DMS 273 (cell line): ENCODE results near the gene FAM187B.

ENCODE experiments used
- DNase-seq: peaks from one replicate; lab custom pipeline; 2025; ENCODE audit not compliant: unreplicated experiment; lab: John Stamatoyannopoulos, UW

Gene FAM187B

GRCh38 chr19:35228177-35228930 lies at the start of gene FAM187B:
TSS of gene FAM187B (minus strand) at chr19:35228739. CDS start at chr19:35228680, 59 bp downstream.
- no peak for DNase-seq

DNA sequence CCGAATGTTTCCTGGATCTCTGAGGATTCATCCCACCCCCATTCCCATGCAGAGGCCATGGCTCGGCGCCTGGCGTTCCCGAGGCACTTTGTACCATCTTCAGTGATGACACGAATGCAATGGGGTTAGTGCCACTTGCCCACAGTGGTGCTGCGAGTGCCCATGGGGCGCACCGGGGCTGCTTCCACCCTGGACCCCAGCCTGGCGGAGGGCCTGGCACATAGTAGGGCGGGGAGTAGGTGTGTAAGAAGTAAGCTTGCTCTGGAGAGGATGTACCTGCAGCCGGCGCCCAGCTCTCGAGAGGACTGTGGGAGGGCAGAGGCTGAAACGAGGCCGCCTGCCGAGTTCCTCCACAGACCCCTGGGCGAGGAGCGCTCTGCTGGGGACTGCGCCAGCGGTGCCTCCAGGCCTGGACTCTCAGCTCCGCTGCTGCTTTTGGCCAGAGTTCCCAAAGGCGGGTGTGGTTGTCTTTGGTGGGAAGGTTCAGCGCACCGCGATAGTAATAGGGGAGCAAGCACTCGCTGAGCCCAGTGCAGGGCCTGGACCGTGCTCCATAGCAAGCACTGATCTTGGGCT lies 48.3 kb upstream of the FAM187B start:
- DNase-seq = no peak

- no peak for DNase-seq
Measured at GRCh38 chr19:35274323-35274722, 45.8 kb upstream of the FAM187B start.

GRCh38 chr19:35273686-35274259 lies 45.2 kb upstream of the FAM187B start:
- no peak for DNase-seq

DNA sequence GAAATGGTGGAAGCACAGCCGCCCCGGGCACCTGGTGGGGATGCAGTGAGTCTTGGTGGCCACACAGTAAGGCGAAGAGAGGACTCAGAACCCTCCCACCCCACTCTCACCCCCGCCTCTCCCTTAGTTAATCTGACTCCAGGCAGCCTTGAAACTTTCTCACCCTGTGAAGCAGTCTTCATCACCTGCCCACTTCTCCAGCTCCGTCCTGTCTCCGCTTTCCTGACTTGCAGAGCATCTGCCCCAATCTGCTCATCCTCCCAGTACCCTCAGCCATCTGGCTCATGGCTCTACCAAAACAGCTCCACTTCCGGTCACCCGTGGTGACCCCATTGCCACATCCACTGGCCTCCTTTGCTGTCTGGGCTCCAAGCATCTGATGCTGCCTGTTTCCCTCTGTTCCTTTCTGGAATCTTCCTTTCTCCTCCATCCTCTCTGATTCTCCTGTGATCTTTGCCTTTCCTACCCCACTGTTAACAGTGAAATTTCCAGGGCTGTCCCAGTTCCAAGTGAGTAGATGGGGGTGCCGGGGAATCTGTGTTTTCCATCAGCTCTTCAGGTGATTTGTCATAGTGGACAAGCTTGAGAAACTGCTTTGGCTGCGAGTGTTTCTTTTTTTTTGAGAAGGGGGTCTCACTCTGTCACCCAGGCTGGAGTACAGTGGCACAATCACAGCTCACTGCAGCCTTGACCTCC lies 44.6 kb upstream of the FAM187B start:
- no peak for DNase-seq

GRCh38 chr19:35272122-35272719 lies 43.7 kb upstream of the FAM187B start:
- no peak for DNase-seq

GRCh38 chr19:35271546-35271945 lies 43.0 kb upstream of the FAM187B start:
- no peak for DNase-seq

DNA sequence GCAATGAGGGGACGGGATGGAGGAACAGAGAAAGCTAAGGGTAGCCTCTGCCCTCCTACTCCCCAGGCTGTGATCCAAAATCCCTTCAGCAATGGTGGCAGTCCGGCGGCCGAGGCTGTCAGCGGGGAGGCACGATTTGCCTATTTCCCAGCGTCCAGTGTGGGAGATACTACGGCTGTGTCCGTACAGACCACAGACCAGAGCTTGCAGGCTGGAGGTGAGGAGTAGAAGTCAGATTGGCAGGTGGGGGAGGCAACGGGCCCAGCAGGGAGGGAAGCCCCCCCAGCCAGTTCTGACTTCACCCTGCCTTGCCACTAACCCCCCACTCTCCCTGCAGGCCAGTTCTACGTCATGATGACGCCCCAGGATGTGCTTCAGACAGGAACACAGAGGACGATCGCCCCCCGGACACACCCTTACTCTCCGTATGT lies 41.9 kb upstream of the FAM187B start:
- DNase-seq = no peak

GRCh38 chr19:35269438-35270117 lies 41.0 kb upstream of the FAM187B start:
- peak; percentile 85 for DNase-seq

- peak; percentile 88 for DNase-seq
Measured at GRCh38 chr19:35268536-35269437, 40.2 kb upstream of the FAM187B start, which contains the start of gene USF2. TSS of gene USF2 (plus strand) at chr19:35268962. CDS start at chr19:35269102, 140 bp downstream.

DNA sequence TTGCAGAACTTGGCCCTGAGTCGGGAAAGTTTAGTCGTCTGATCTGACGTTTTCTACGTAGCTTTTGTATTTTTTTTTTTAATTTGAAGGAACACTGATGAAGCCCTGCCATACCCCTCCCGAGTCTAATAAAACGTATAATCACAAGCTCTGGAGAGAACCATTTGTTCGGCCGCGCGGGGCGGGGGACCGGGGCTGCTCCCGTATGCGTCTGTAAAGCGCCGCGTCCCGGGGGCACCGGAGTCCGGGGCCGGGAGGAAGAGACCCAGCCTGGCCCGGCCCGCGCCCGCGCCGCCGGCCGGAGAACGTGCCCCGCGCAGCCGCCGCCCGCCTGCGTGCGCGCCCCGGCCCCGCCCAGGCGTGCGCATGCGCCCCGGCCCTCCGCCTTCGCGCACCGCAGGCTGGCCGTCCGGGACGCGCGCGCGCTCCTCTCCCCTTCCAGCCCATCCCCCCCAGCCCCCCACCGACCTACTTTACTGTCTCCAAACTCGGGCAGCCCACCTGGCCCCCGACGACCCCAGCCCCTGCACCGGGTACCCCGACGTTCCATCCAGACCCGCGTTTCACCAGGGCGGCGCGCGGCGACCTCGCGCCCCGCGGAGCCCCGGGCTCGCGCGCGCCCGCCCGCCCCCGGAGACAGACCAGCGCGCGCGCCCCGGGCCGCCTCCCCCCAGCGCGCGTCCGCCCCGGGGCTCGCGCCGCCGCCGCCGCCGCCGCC lies 39.4 kb upstream of the FAM187B start:
- DNase-seq = peak; percentile 90

DNA sequence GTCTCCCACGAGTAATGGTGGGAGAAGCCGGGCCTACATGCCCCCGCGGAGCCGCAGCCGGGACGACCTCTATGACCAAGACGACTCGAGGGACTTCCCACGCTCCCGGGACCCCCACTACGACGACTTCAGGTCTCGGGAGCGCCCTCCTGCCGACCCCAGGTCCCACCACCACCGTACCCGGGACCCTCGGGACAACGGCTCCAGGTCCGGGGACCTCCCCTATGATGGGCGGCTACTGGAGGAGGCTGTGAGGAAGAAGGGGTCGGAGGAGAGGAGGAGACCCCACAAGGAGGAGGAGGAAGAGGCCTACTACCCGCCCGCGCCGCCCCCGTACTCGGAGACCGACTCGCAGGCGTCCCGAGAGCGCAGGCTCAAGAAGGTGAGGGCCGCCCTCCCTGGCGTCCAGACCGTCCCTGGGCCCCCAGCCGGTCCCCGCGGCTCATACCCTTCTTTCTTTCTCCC lies 38.8 kb upstream of the FAM187B start:
- peak; percentile 66 for DNase-seq

GRCh38 chr19:35266520-35267352 lies 38.2 kb upstream of the FAM187B start:
- peak; percentile 48 for DNase-seq

DNA sequence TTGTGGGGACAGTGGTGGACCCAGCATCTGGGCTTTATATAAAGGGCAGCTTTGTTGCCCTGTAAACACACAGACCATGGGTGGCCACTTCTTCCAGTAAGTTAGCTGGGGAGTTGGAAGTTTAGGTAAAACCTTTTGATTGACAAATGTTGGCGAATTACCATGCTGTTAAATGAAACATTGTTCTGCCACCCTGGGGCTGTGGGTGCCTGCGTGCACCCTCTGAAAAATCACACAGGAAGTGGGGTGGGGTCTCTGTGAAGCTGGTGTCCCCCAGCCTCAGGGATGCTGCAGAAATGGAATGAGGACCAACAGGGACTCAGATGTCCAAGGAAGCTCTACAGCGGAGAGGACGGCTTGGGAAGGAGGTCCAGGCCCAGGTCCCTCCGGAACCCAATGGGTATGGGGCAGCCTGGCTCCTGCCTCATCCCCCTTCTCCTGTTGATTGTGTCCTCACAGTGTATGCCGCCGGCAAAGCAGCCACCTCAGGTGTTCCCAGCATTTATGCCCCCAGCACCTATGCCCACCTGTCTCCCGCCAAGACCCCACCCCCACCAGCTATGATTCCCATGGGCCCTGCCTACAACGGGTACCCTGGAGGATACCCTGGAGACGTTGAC lies 37.5 kb upstream of the FAM187B start:
- no peak for DNase-seq

DNA sequence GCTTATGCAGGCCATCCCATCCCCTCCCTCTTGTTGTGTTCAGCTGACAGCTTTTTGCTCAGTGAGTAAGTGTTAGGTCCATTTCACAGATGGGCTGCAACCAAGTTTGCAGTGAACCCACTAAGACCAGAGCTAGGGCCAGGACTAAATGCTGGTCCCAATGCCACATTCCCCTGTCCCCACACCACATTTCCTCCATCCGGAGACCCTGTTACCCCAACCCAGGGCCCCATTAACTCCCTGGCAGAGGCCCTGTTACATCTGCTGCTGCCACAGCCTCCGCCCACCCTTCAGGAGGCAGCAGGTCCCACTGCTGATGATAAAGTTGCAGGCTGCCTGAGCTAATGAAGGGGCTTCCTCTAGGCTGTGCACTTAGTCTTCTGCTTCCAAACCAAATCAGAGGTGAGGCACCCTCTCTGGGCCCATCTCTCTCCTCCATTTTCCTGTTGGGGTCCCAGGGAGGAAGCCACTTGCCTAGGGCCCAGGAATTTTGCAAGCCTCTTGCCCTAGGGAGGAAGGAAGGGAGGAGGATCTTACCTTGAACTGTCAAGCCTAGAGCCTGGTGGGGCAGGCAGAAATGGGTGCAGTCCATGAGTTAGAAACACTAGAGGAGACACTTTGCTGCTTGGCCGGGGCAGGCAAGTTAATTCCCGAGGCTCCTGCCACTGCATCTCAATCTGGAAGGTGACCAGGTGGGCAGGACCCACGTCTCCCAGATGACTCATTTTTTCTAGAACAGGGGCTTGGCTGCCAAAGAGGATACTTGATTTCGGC lies 36.8 kb upstream of the FAM187B start:
- no peak for DNase-seq

DNA sequence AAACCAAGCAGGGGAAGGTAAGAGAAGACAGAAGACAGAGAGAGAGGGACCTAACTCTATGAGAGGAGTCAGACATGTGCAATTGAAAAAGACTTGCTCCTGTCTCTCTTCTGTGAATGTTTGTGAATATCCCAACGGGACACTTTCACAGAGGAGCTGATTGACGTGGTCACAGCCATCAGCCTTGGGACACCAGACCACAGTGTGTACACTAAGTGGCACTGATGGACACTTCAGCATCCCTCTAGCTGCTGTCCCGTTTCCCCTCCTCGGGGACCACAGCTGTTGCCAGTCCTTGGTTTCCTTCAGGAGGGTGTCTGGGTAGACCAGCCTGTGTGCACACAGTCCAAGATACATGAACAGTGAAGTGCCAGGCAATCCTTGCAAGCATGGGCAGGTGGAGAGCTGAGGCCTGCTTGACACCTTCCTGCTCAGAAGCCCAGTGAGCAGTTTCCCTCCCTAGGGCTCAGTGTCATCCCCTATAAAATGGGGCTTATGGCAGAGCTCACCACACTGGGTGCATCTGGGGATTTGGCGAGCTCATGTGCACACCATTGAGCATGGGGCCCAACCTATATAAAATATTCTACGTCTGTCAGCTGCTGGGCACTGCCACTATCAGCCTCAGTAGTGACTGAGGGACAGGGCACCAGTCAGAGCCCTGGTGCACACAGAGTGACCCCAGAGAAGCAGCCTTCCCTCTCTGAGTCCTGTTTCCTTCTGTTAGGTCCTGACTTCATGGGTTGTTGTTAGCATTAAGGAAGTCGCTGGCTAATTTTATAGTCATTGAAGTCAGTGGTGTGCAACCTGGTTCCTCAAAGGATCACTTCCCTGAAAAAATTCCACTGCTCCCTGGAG lies 36.0 kb upstream of the FAM187B start:
- no peak for DNase-seq
